ENCODE results near the gene PKHD1. TPM values are rescaled to one million over a fixed set of nuclear protein-coding genes. Genes with fewer than 3 reads are reported as not detected.
A peak's percentile ranks its signal among the peaks of the same experiment; 100 is the strongest.

PKHD1 gene
- total and polyA plus RNA-seq, 2 of the 13 experiments (the other 11 are each of a cell fraction or from before 2014, with no cell fraction given): 0.01 to 0.13 TPM

DNA sequence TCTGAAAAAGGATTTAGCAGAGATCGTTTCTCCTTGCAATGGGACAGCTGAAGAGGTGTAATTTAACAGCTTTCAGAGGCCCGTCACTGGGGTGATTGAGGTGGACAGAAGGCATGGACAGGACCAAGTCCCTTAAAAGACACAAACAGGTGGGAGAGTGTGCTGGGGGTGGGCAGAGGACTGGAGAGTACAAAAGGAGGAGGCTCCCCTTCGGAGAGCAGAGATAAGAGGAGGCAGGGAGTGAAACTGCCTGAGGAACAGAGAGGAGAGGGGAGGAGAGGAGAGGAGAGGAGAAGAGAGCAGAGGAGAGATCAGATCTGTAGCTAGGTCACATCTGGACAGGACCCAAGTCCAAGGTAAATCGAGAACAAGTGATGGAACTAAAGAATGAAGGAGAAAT, 48.6 kb upstream of the PKHD1 start (continued):
- TF ChIP-seq, protein P1, sequence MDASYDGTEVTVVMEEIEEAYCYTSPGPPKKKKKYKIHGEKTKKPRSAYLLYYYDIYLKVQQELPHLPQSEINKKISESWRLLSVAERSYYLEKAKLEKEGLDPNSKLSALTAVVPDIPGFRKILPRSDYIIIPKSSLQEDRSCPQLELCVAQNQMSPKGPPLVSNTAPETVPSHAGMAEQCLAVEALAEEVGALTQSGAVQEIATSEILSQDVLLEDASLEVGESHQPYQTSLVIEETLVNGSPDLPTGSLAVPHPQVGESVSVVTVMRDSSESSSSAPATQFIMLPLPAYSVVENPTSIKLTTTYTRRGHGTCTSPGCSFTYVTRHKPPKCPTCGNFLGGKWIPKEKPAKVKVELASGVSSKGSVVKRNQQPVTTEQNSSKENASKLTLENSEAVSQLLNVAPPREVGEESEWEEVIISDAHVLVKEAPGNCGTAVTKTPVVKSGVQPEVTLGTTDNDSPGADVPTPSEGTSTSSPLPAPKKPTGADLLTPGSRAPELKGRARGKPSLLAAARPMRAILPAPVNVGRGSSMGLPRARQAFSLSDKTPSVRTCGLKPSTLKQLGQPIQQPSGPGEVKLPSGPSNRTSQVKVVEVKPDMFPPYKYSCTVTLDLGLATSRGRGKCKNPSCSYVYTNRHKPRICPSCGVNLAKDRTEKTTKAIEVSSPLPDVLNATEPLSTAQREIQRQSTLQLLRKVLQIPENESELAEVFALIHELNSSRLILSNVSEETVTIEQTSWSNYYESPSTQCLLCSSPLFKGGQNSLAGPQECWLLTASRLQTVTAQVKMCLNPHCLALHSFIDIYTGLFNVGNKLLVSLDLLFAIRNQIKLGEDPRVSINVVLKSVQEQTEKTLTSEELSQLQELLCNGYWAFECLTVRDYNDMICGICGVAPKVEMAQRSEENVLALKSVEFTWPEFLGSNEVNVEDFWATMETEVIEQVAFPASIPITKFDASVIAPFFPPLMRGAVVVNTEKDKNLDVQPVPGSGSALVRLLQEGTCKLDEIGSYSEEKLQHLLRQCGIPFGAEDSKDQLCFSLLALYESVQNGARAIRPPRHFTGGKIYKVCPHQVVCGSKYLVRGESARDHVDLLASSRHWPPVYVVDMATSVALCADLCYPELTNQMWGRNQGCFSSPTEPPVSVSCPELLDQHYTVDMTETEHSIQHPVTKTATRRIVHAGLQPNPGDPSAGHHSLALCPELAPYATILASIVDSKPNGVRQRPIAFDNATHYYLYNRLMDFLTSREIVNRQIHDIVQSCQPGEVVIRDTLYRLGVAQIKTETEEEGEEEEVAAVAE (CRISPR knock-in tag; IDR thresholded peaks at IDR 0.05; ENCODE audit: borderline replicate concordance): no peak
- no peak for TF ChIP-seq ZNF782 (CRISPR knock-in tag; IDR thresholded peaks at IDR 0.05; ENCODE audit: borderline replicate concordance)

DNA sequence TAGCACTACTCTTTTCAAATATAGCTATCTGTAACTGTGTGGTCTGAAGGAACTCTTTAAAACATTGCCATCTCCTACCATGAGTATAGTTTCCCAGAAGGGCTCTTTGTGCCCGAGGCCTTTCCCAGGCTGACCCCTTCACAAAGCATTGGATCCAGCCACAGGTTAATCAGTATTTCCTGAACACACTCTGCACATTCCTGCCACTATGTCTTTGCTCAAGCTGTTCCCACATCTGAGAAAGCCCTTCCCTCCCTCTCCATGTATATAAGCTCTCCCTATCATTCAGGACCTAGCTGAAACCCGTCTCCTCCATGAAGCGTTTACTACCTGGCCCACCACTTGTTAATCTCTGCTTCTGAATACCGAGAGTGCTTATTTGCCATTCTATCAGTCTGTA, 47.8 kb upstream of the PKHD1 start:
- ChIA-PET POLR2A (no interaction called here), CTCF (ENCODE audit: low intra/inter-chr PET ratio, low total read pairs) (no interaction called here)
- in situ Hi-C loops (cut with HindIII; ENCODE audit: extremely low pct_ligation_motif_present, low pct_unique_long_range_greater_than_20kb): no loop called here
- intact Hi-C loops (cut with micrococcal nuclease; ENCODE audit: unreplicated experiment): no loop called here
- no peaks in the 10 kb centered on the region for H3K36me3 ChIP-seq (replicated peaks in 1 of 2; ENCODE audit: control insufficient read depth in 1 of 2, insufficient read depth in 2 of 2, low read length in 2 of 2)
- no peak for TF ChIP-seq ZNF260 (CRISPR knock-in tag; IDR thresholded peaks at IDR 0.05; ENCODE audit: borderline replicate concordance, low read depth)
- TF ChIP-seq TEAD3 (CRISPR knock-in tag; optimal IDR thresholded peaks at IDR 0.05; ENCODE audit: borderline replicate concordance): peak; percentile 63
- H3K27me3 ChIP-seq (ENCODE audit: control insufficient read depth in 1 of 2, insufficient read depth in 2 of 2, low read length in 2 of 2): peaks cover 2 to 31% of the 10 kb centered on the region in 2 experiments; a peak in 2 of 5 replicates
- WGBS (ENCODE audit: low lambda C conversion rate): 27% methylated on average over 4 of the region's 4 CpGs
- DNase-seq (ENCODE audit: low spot score) (no peak), ATAC-seq (peak; percentile 71), FAIRE-seq (no peak)
- H2AFZ ChIP-seq (ENCODE audit: low read length): no peak overlapping the region
- H4K20me1 ChIP-seq (ENCODE audit: insufficient read depth, low read length): no peaks in the 10 kb centered on the region
- H3K9me3 ChIP-seq (ENCODE audit: low read length): no peaks in the 10 kb centered on the region
- H3K4me1 ChIP-seq (ENCODE audit: insufficient read depth, low read length): no peaks in the 10 kb centered on the region
- H3K9ac ChIP-seq (ENCODE audit: insufficient read depth, low read depth, low read length): no peak overlapping the region
- BruUV-seq (replicated peaks): no TSS peak
- H3K79me2 ChIP-seq (ENCODE audit: insufficient read depth, low read length): no peaks in the 10 kb centered on the region
- H3K27ac ChIP-seq (ENCODE audit: extremely low read length, insufficient read depth, low read length): no peak overlapping the region
- no peak overlapping the region for H3K4me3 ChIP-seq (replicated peaks in 1 of 3; ENCODE audit: insufficient read depth in 1 of 3, low read depth in 2 of 3, low read length in 3 of 3)
- no peak overlapping the region for H3K4me2 ChIP-seq (ENCODE audit: low read depth, low read length)

Data from HepG2 (cell line).